NT2/D1 (cell line): ENCODE measurements around the gene TMPRSS4.

ENCODE experiments used
- DNase-seq: peaks from one replicate; pipeline ENCODE4 v3.0.0-alpha.2; 2011; ENCODE audit warnings: low read depth, low spot score
- H3K27me3 ChIP-seq: 2 replicates; pipeline ENCODE4 v1.6.0; 2011; ENCODE audit warnings: mild to moderate bottlenecking; ENCODE audit not compliant: insufficient read length, insufficient read depth
- H3K36me3 ChIP-seq: 2 replicates; pipeline ENCODE4 v1.6.1; 2011; ENCODE audit warnings: mild to moderate bottlenecking, low read length, mixed read lengths; ENCODE audit not compliant: insufficient read depth, insufficient read length
- H3K4me1 ChIP-seq: 2 replicates; pipeline ENCODE4 v1.5.1; 2011; ENCODE audit not compliant: insufficient read depth, insufficient read length
- H3K4me3 ChIP-seq: 2 replicates; pipeline ENCODE4 v1.5.1; 2011; ENCODE audit warnings: low read depth; ENCODE audit not compliant: insufficient read length
- H3K9ac ChIP-seq: 2 replicates; pipeline ENCODE4 v1.6.0; 2011; ENCODE audit warnings: low read depth; ENCODE audit not compliant: insufficient read length
- H3K9me3 ChIP-seq: 2 replicates; pipeline ENCODE4 v1.5.1; 2011; ENCODE audit warnings: mild to moderate bottlenecking, low read length; ENCODE audit not compliant: insufficient read depth
- SUZ12 ChIP-seq: IDR thresholded peaks from 2 replicates; pipeline ENCODE4 v1.6.1; 2011; ENCODE audit not compliant: insufficient read length, insufficient read depth; ENCODE audit errors: extremely low read depth
- YY1 ChIP-seq: IDR thresholded peaks from 2 replicates; pipeline ENCODE4 v1.6.1; 2011; ENCODE audit not compliant: insufficient read length, insufficient read depth
- ZNF274 ChIP-seq: IDR thresholded peaks from 2 replicates; pipeline ENCODE4 v1.6.1; 2011; ENCODE audit warnings: mild to moderate bottlenecking, low read depth, low read length

TMPRSS4 gene

GRCh38 chr11:118155776-118156530, 79.1 kb downstream of the TMPRSS4 start:
- H3K9ac ChIP-seq = no peak overlapping the region
- no peaks in the 10 kb centered on the region for H3K36me3 ChIP-seq
- no peak overlapping the region for H3K4me3 ChIP-seq
- H3K9me3 ChIP-seq = no peaks in the 10 kb centered on the region
- peaks cover 84% of the 10 kb centered on the region for H3K27me3 ChIP-seq
- TF ChIP-seq YY1 (no peak), SUZ12 (no peak), ZNF274 (no peak)
- H3K4me1 ChIP-seq = peaks cover 17% of the 10 kb centered on the region
- no peak for DNase-seq

- no peaks in the 10 kb centered on the region for H3K36me3 ChIP-seq
- H3K4me1 ChIP-seq = peaks cover 17% of the 10 kb centered on the region
- peak overlapping the region; percentile 8 for H3K4me3 ChIP-seq
- H3K9ac ChIP-seq = no peak overlapping the region
- H3K9me3 ChIP-seq = no peaks in the 10 kb centered on the region
- no peak for DNase-seq
- TF ChIP-seq YY1 (no peak), SUZ12 (no peak), ZNF274 (no peak)
- peaks cover 77% of the 10 kb centered on the region for H3K27me3 ChIP-seq
Observed at GRCh38 chr11:118156531-118157185, 79.8 kb downstream of the TMPRSS4 start.

DNA sequence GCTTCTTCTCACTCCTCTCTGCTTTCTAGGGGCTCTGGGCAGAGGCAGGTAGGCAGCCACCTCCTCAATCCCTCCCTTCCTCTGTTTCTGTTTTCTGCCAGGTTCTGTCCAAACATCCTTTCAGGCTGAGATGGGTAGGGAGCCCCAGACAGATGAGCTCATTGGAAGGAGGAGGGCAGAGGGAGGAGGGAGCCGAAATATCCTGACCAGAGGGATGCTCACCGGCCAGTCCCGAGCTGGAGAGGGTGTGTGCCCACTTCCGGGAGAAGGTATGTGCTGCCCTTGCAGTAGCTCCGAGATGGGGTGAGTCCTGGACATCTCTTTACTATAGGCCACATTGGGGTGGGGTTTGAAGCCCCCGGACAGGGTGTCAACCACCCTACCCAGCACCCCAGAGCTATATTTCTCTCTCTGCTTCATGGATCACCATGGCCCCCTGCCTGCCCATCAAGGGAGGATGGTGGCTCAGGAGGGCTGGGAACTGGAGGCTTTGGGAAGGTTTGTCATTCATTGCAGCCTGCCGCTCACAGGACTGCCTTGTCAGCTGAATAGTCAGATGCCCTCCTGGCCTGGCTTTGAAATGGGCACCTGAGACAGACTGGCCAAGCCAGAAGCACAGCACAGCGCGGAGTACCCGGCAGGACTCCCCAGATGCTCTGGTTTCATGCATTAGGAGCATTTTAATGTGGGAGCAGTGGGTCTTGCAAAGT, 80.5 kb downstream of the TMPRSS4 start:
- Histone ChIP-seq H3K4me3 (no peak overlapping the region), H3K27me3 (peaks cover 71% of the 10 kb centered on the region), H3K36me3 (no peaks in the 10 kb centered on the region), H3K9me3 (no peaks in the 10 kb centered on the region), H3K9ac (no peak overlapping the region), H3K4me1 (peaks cover 17% of the 10 kb centered on the region)
- no peak for DNase-seq
- TF ChIP-seq YY1 = no peak
- TF ChIP-seq SUZ12 = no peak
- TF ChIP-seq ZNF274 = no peak

DNA sequence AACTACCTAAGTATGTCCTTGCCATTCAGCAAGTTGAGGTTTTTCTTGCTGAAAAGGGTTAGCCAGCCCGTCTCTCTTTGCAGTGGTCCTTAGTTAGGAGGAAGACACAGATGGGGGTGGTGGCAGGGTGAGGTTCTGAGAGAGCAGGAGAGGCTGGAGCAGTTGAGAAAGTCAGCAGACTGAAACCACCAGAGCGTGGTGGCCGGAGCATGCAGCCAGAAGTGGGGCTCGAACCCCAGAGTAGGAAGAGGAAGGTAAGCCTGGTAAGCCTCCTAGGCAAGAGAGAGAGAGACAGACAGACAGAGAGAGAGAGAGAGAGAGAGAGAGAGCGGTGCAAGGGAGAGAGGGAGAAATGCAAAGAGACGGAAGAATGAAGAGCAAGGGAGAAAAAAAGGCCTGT, 84.9 kb downstream of the TMPRSS4 start:
- H3K36me3 ChIP-seq = no peaks in the 10 kb centered on the region
- H3K9ac ChIP-seq = no peak overlapping the region
- H3K9me3 ChIP-seq = no peaks in the 10 kb centered on the region
- peaks cover 8% of the 10 kb centered on the region for H3K4me1 ChIP-seq
- no peak overlapping the region for H3K4me3 ChIP-seq
- DNase-seq = no peak
- peaks cover 31% of the 10 kb centered on the region for H3K27me3 ChIP-seq
- TF ChIP-seq YY1 (no peak), SUZ12 (no peak), ZNF274 (no peak)

DNA sequence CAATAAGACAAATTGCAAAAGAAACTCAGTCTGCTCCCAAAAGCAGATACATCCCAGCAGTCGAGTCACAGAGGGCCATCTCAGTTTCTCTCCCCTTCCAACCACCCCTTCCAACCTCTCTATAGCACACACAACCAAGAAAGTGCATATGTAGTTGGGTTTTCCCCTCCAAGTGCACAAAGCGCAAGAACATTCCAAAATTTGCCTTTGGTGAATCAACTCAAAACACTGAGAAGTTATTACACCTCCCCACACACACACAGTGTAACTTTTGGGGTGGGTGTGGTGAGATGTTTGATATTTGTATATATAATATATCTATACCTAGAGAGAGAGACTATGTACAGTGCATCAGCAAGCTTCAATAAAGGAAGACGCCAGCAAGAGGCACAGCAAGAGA, 86.0 kb downstream of the TMPRSS4 start:
- no peak for DNase-seq
- no peaks in the 10 kb centered on the region for H3K9me3 ChIP-seq
- no peak for TF ChIP-seq SUZ12
- TF ChIP-seq ZNF274 = no peak
- TF ChIP-seq YY1 = no peak
- H3K4me1 ChIP-seq = peaks cover 4% of the 10 kb centered on the region
- H3K9ac ChIP-seq = no peak overlapping the region
- no peak overlapping the region for H3K4me3 ChIP-seq
- peaks cover 20% of the 10 kb centered on the region for H3K27me3 ChIP-seq
- H3K36me3 ChIP-seq = no peaks in the 10 kb centered on the region

GRCh38 chr11:118163494-118163893, 86.6 kb downstream of the TMPRSS4 start:
- DNase-seq = no peak
- H3K27me3 ChIP-seq = peaks cover 14% of the 10 kb centered on the region
- H3K9me3 ChIP-seq = no peaks in the 10 kb centered on the region
- H3K36me3 ChIP-seq = no peaks in the 10 kb centered on the region
- no peak for TF ChIP-seq ZNF274
- no peak for TF ChIP-seq YY1
- TF ChIP-seq SUZ12 = no peak
- H3K9ac ChIP-seq = no peak overlapping the region
- H3K4me3 ChIP-seq = no peak overlapping the region
- peaks cover 2% of the 10 kb centered on the region for H3K4me1 ChIP-seq

DNA sequence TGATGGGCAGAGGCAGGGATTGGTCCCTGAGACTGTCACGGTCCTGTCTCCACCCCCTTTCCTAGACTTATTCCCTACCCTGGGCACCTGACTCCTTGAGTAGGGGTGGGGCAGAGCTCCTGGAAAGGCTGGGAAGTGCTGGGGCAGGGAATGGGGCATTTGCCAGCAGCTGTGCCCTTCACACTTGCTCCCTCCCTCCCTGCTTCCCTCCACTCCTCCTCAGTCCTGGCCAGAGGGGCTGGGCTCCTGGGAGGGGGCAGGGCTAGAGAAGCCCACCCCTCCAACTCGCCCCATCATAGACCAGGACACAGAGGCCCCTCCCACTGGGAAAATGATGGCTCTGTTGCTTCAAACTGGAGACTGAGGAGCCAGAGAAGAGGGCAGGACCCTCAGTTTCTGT, 88.0 kb downstream of the TMPRSS4 start:
- DNase-seq = no peak
- no peaks in the 10 kb centered on the region for H3K36me3 ChIP-seq
- no peak overlapping the region for H3K4me3 ChIP-seq
- peaks cover 9% of the 10 kb centered on the region for H3K4me1 ChIP-seq
- peaks cover 2% of the 10 kb centered on the region for H3K27me3 ChIP-seq
- H3K9me3 ChIP-seq = no peaks in the 10 kb centered on the region
- no peak overlapping the region for H3K9ac ChIP-seq
- TF ChIP-seq YY1 = no peak
- no peak for TF ChIP-seq ZNF274
- TF ChIP-seq SUZ12 = no peak
